HG02763 (cell line): ENCODE measurements around the gene SMYD3.

Experiments used
- ATAC-seq: cut with Tn5 transposase; IDR thresholded peaks from one replicate; pipeline ENCODE4 v1.9.1; 2021; ENCODE audit warnings: mild to moderate bottlenecking, moderate library complexity; ENCODE audit not compliant: unreplicated experiment

The SMYD3 gene

DNA sequence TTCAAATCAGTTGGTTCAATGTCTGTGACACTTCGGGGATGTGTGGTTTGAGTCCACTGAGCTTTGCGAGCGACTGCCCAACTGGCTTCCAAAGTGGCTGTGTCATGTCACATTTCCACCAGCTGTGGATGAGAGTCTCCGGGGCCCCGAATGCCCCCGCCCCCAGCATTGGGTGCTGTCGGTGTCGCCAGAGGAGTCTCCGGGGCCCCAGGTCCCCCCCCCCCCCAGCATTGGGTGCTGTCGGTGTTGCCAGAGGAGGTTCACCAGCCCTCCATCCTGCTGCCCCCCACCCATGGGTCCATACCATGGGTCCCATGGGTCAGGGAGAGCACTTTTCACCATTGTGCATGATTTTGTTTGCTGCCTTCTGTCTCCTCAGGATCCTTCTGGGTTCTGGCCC, 9.0 kb upstream of the SMYD3 start:
- no peak for ATAC-seq

DNA sequence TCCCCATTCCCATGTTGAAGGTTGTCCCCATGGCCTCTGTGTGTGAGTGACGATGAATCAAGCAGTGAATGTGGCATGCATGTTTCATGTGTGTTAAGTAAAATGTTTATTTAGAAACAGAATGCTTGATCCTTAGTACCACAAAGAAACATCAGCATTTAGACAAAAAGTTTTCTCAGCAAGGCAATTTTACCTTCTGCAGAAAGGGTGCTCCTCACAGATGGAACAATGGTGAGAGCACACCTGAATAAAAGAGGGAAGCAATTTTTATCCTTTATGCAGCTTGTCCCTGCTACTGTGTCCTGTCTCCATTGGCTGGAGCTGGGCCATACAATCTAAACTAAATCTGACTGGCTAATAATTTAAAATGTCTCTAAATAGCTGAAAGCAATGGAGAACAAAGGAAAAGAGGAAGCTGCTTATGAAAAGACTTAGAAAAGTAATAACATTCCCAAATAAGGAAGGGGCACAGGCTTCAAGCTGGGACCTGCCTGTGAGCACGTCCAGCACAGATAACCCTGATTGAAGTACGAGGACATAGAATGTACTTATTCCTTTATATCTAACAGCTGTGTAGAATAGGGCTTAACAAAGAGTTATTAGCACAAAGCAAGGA, 8.4 kb upstream of the SMYD3 start:
- ATAC-seq = no peak

- ATAC-seq = no peak
Observed at GRCh38 chr1:246513619-246514343, 6.7 kb upstream of the SMYD3 start.

DNA sequence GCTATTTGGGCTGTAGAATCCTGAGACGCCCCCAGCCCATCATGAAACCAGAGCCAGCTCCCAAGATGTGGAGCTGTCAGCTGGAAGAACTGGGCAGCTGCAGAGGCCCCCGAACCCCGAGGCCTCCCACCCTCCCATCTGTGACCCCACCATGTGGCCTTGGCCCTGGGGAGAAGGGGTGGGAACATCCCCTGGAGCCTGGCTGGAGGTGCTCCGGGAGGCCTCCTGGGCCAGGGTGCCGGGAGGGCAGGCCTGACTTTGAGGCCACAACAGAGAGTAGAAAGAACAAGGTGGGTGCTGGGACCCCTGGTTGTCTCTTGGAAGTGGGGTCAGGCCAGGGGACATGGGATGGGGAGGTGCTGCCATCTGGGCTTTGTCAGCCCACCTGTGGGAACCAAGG, 6.0 kb upstream of the SMYD3 start:
- no peak for ATAC-seq

DNA sequence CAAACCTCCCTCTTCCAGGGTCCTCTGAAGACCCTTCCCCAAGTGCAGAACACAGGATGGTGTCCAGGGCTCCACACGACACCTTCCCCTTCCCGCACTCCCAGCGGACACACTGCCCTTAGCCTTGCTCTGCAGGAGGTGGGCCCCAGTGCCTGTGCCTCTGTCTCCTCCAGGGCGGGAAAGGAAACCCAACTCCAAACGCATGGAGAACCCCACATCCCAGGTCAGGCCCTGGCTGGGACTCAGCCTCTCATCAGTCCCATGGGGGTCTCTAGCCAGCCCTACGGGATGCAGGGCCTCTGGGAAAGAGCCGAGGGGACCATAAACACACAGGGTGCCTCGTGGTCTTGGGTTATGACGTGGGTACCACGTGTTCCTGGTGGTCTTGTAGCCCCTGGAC, 5.6 kb upstream of the SMYD3 start:
- no peak for ATAC-seq

DNA sequence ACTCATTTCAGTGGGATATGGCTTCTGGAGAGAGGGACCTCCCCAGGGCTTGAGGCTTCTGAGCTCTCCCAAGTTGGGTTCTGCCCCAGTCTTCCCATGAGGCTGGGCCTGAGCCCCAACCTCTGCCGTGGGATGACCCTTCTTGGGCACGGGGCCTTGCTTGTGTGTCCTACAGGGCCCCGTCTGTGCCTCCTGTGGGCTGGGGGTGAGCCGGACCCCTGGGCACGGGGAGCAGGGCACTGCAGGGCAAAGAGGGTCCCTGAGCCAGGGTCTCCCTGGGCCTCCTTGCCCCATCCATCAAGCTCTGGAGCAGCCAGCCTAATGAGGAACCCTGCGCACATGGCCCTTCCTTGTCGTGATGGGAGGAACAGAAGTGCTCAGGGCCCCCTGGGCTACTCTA, 5.2 kb upstream of the SMYD3 start:
- no peak for ATAC-seq

- no peak for ATAC-seq
Observed at GRCh38 chr1:246511203-246511602, 4.1 kb upstream of the SMYD3 start.

DNA sequence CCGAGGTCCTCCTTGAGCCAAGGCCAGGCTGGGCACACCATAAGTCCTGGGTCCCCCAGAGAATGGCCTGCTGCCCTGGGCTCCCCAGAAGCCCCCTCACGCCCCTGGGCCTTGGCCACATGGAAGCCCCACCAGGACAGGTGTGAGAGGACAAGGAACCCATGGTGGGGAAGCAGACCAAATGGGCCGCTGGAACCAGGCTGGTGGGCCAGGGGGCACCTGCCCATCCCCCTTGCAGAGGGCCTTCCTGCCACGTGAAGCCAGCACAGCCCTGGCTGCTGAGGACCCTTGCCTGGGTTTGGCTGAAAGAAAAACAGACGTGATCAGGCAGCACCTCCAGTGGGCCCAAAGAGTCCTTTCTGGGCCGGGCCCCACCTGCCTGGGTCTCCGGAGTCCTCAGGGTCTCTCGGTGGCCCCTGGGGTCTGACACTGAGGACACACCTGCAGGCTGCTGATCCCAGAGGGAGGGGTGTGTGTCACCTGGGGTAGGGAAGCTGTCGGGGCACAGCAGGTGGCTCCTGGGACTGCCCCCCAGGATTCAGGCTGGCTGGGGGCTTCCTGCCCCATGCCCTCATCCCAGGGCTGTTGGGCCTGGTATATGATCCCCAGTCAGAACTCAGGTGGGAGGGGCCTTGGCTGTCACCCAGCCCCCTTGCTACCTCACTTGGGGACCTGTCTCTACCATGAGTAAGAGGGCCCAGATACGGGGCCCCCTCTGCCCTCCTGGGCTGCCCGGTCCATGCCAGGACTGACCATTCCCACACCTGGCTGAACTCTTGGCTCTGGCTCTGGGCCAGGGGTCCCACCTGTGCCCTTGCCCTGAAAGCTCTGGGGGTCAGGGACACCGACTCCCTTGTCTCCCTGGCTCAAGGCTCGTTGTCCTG, 3.3 kb upstream of the SMYD3 start:
- no peak for ATAC-seq

GRCh38 chr1:246508897-246509688, 2.0 kb upstream of the SMYD3 start:
- ATAC-seq = no peak

GRCh38 chr1:246506367-246506673, 759 bp downstream of the SMYD3 start:
- ATAC-seq = peak; percentile 11

DNA sequence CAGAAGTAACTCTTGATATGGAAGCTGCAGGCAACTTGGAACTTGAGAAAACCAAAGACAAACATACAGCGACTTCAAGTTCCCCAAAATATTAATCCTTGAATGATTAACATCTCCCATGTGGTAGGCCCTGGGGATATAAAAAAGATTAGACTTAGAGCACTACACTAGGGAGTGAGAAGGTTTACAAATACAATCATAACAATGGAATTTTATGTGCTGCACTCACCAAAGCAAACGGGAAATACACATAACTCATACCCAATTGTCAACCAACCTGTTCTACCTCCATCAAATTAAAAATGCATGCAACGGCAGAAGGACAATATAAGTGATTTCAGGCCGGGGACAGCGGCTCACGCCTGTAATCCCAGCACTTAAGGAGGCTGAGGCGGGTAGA, 3.7 kb downstream of the SMYD3 start:
- ATAC-seq = no peak

DNA sequence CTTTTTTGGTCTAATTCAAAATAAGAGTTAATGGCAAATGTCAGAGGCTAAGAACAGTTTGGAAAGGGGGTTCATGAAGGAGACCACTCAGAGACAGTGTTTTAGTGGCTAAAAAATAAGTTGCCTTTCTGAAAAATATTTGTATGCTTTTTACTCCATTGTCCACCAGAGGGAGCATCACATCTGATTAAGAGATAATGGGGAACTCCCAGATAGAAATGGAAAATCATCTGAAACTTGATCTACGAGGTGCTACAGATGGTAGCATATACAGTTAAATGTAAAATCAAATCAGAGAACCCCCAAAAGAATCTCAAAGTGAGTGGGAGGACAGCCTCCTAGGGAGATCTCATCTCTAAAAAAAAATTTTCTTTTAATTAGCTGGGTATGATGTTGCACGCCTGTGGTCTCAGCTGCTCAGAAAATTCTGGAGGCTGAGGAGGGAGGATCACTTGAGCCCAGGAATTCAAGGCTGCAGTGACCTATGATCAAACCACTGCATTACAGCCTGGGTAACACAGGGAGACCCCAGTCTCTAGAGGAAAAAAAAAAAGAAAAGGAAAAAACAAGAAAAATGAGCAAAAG, 9.7 kb downstream of the SMYD3 start:
- no peak for ATAC-seq

DNA sequence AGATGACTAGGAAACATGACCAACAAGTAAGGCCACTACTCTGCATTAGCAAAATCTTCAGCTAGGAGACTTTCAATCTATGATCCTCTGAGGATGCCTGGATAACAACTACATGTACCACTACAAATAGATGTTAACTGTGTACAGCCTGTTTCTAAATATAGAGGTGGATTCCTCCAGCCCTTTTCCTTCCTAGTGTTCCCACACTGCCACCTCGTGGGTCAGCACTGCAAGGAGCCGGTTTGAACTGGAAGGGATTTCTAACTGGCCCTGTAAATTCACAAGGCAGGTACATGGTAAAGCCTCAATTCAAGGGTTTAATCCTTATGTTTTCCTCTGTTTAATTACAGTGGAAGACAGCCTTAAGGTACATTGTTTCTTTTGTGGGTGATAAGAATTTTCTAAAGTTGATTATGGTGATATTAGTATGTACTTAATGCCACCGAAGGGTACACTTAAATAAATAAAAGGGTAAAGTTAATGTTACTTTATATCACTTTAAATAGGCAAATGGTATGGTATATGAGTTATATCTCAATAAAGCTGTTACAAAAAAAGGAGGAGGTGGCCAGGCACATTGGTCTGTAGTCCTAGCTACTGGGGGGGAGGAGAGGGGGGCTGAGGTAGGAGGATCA, 14.4 kb downstream of the SMYD3 start:
- no peak for ATAC-seq

GRCh38 chr1:246491551-246492053, 15.5 kb downstream of the SMYD3 start:
- no peak for ATAC-seq

- ATAC-seq = no peak
Observed at GRCh38 chr1:246488674-246489073, 18.4 kb downstream of the SMYD3 start.

DNA sequence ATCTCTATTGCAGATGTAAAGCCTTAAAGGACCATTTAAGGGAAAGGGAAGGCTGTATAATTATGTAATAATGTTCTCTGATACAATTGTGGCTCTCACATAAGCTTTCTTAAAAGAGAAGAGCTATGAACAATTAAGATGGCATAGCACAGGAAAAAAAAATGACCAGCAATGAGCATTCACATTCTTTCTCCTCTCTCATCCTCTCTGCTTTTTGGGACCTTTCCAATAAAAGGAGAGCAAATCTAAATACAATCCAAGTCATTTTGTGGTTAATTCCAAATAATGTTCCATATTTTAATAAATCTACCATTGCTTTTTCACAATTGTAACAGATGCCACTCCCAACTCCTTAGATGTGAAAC, 23.5 kb downstream of the SMYD3 start:
- no peak for ATAC-seq

DNA sequence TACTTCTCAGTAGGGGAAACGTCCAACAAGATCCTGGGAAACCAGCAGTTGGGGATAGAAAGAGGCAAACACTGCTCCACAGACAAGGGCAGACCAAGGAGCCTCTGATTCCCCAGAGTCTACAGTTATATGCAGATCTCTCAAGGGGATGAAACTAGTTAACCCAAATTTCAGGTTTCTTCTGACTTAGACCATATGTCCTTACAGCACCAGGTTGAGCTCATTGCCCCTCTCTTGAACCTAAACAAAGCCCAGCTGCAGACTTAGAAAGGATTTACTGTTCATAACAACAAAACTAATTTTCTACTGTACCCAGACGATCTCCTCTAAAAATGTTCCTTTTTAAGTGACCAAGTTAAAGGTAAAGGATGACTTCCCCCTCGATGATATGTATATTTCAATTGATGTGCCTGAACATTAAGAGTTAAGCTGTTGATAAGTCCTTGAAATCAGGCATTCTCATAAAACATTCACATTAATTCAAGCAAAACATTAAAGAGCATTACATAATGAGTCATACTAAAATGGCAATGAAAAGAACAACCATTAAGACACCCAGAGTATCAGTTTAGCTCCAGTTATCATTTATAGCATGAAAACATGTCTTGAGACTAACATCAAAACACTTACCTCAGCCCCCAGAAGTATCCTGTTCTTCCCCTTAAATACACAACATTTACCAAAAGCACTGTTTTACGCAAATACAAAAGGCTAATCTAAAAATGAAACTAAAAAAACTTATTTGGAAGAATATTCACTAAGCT, 24.1 kb downstream of the SMYD3 start:
- no peak for ATAC-seq

GRCh38 chr1:246479061-246479460, 28.0 kb downstream of the SMYD3 start:
- no peak for ATAC-seq

- no peak for ATAC-seq
Observed at GRCh38 chr1:246477634-246478033, 29.4 kb downstream of the SMYD3 start.

DNA sequence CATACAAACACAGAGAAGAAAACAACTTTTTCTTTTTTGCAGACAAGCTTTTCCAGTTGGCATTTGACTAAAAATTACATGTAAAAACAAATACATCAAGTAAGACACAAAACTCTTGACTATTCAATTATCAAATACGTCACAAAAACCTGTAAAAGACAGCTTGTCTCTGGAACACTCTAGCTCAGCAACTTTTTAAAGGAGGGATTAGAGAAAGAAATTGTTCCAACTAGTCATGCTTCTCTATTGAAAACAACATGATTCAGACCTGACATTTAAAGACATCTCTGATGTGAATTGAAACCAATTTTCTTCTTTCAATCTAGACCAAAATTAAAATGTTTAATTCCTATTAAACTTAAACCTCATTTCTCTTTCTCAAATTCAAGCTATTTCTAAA, 30.3 kb downstream of the SMYD3 start:
- no peak for ATAC-seq
